ENCODE measurements around the gene ZNF594.
"Not testable (repeated sequence)": the region's sequence is repeated elsewhere in the genome, so short reads cannot be mapped to it uniquely, and the experiment has no call there.

The ZNF594 gene

DNA sequence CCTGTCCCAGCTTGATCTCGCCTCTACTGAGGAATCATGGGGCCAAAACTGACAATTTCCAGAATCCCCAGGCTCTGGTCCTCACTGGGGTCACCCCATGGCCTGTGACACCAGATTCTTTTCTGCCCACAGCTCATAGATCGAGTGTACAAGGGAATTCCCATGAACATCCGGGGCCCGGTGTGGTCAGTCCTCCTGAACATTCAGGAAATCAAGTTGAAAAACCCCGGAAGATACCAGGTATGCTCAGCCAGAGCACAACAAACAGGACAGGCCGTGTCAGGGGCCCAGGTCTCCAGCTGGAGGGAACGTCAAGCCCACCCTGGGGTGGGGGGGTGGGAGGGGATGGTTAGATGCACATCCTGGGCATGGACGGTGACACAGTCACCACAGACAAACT lies 58.4 kb downstream of the ZNF594 start:
- Histone ChIP-seq H3K4me1 (ENCODE audit: control insufficient read depth, insufficient read depth, low read length) (no peaks in the 10 kb centered on the region), H3K27me3 (ENCODE audit: control insufficient read depth, insufficient read depth, low read length) (no peaks in the 10 kb centered on the region), H3K36me3 (ENCODE audit: insufficient read depth, low read length) (no peaks in the 10 kb centered on the region), H3K9ac (ENCODE audit: low read depth, low read length) (no peak overlapping the region), H3K4me2 (ENCODE audit: low read length) (no peak overlapping the region), H3K9me3 (replicated peaks; ENCODE audit: low read length) (no peaks in the 10 kb centered on the region), H3K4me3 (ENCODE audit: low read length) (no peak overlapping the region)

DNA sequence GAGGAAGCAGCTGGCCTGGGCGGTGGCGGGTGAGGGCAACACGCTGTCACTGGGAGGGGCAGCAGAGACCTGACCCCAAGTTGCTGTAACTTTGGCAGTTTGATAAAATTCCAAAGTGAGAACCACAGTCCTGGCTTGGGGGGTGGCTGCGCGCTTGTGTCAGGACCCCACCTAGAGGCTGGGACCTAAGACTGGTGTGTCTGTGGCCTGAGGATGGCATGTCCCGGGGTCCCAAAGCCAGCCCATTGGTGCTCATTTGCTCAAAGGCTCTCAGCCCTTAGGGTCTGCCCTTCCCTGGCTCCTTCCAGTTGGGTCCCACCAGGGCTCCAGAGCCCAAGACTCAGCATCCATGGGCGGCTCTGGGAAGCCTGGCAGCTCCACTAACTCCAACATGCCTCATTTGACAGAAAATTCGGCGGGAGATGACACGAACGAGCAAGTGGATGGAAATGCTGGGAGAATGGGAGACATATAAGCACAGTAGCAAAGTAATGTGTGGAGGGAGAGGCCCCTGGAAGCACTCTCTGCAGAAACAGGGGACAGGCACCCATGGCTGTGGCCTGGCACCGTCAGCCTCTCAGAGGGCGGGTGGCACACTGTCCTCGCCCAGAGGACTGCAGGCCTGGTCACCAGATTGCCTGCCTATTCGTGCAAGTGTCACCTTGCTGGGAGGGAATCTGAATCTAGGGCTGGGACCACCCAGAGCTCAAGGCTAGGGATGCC lies 59.0 kb downstream of the ZNF594 start:
- not testable (repeated sequence) for H3K4me3 ChIP-seq (ENCODE audit: low read length); H3K27me3 ChIP-seq (ENCODE audit: control insufficient read depth, insufficient read depth, low read length); H3K9ac ChIP-seq (ENCODE audit: low read depth, low read length); H3K4me2 ChIP-seq (ENCODE audit: low read length); H3K9me3 ChIP-seq (replicated peaks; ENCODE audit: low read length); H3K4me1 ChIP-seq (ENCODE audit: control insufficient read depth, insufficient read depth, low read length); H3K36me3 ChIP-seq (ENCODE audit: insufficient read depth, low read length)

DNA sequence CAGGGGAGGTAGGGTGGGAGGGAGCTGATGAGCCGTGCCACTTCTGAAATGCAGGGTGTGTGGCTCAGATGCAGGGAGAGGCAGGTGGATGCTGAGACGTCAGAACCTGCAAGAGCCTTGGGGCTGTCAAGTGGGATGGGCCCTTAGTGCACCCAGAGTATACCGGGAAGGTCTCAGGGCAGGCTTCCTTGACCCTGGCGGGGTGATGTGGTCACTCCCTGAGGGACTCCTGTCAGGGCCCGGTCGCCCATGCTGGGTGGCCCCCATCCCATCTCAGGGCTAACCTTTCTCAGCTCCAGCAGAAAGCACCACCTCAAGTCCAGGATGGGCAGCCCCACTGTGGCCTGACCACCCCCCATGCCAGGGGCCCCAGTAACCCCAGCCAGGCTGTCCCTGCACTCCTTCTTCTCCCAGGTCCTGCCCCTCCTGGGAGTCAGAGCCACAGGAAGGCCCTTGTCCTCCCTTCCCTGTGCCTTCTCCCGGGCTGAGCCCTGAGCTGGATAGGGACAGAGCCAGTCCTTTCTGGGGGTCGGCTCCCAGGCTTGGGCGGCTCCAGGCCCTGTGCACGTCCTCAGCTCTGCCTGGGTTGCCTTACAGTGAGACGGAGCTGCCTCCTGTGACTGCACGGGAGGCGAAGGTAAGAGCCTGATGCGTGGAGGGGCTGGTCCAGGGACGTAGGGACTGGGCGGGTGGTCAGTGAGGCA lies 59.7 kb downstream of the ZNF594 start:
- not testable (repeated sequence) for H3K4me3 ChIP-seq (ENCODE audit: low read length); H3K4me1 ChIP-seq (ENCODE audit: control insufficient read depth, insufficient read depth, low read length); H3K9ac ChIP-seq (ENCODE audit: low read depth, low read length); H3K9me3 ChIP-seq (replicated peaks; ENCODE audit: low read length); H3K27me3 ChIP-seq (ENCODE audit: control insufficient read depth, insufficient read depth, low read length); H3K36me3 ChIP-seq (ENCODE audit: insufficient read depth, low read length); H3K4me2 ChIP-seq (ENCODE audit: low read length)

DNA sequence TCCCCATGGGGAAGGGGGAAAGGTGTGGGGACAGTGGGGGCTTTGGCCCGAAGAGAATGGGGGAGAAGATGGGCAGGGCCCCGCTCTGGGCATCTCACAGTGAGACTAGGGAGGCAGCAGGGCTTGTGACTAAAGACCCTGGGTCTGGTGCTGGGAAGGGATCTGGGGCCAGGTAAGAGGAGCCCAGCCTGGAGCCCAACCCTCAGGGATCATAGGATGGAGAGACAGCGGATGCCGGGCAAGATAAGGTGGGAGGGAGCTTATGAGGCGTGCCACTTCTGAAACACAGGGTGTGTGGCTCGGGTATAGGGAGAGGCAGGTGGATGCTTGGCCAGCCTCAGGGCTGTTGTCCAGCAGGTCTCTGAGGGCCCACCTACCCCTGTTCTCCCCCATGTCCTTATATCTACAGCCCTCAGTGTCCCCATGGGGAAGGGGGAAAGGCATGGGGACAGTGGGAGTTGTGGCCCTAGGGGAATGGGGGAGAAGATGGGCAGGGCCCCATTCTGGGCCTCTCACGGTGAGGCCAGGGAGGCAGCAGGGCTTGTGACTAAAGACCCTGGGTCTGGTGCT lies 60.4 kb downstream of the ZNF594 start:
- Histone ChIP-seq H3K36me3 (ENCODE audit: insufficient read depth, low read length) (no peaks in the 10 kb centered on the region), H3K9me3 (replicated peaks; ENCODE audit: low read length) (no peaks in the 10 kb centered on the region), H3K4me2 (ENCODE audit: low read length) (no peak overlapping the region), H3K4me1 (ENCODE audit: control insufficient read depth, insufficient read depth, low read length) (no peaks in the 10 kb centered on the region), H3K9ac (ENCODE audit: low read depth, low read length) (no peak overlapping the region), H3K4me3 (ENCODE audit: low read length) (no peak overlapping the region), H3K27me3 (ENCODE audit: control insufficient read depth, insufficient read depth, low read length) (peaks cover 2% of the 10 kb centered on the region)

DNA sequence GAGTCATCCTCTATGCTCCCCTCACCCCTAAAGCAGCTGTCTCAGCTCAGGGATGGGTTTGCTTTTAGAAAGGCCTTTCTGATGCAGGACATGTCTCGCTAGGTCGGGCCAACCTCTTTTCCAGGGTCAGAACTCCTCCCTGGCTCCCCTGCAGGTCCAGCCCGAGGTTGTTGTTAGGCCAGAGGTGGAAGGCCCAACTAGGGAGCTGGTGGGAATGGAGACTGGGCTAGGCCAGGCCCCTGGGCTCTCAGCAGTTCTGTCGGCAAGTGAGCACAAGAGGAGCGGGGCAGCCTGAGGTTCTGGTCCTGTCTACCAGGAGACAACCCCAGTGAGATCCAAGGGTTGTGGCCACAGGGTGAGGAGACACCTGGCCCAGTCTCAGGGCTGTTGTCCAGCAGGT lies 61.0 kb downstream of the ZNF594 start:
- H3K27me3 ChIP-seq (ENCODE audit: control insufficient read depth, insufficient read depth, low read length); H3K4me1 ChIP-seq (ENCODE audit: control insufficient read depth, insufficient read depth, low read length); H3K9ac ChIP-seq (ENCODE audit: low read depth, low read length); H3K4me3 ChIP-seq (ENCODE audit: low read length); H3K9me3 ChIP-seq (replicated peaks; ENCODE audit: low read length); H3K4me2 ChIP-seq (ENCODE audit: low read length); H3K36me3 ChIP-seq (ENCODE audit: insufficient read depth, low read length): not testable (repeated sequence)

DNA sequence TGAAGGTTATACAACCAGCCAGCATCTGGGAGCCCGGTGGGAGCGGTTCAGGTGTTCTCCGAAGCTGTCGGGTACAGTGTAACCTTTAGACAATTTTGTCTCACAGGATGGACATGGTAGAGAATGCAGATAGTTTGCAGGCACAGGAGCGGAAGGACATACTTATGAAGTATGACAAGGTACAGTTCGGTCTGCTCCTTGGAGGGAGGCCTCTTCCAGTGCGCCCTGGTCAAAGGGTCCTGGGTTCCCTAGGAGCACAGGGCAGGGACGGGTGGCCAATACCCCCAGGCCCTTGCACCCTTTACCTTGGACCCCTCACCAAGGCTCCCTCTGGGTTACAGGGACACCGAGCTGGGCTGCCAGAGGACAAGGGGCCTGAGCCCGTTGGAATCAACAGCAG lies 61.4 kb downstream of the ZNF594 start:
- not testable (repeated sequence) for H3K4me1 ChIP-seq (ENCODE audit: control insufficient read depth, insufficient read depth, low read length); H3K4me3 ChIP-seq (ENCODE audit: low read length); H3K4me2 ChIP-seq (ENCODE audit: low read length); H3K36me3 ChIP-seq (ENCODE audit: insufficient read depth, low read length); H3K9me3 ChIP-seq (replicated peaks; ENCODE audit: low read length); H3K9ac ChIP-seq (ENCODE audit: low read depth, low read length); H3K27me3 ChIP-seq (ENCODE audit: control insufficient read depth, insufficient read depth, low read length)

DNA sequence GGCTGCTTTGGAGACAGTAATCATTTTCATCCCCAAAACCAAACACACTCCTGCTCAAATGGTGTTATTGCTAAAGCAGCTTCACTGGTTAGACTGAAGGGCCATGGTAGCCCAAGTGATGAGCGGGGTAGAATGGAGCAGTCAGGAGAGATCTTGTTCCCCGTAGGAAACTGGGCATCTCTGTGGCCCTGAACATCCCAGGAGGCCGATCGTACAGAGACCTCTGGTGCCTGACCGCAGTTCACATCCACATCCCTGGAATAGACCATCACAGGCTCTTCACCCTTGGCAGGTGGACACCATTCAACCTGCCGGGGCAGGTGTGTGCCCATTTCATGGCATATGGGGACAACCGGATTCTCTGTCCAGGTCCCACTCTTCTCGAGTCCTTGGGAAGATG lies 61.9 kb downstream of the ZNF594 start:
- H3K27me3 ChIP-seq (ENCODE audit: control insufficient read depth, insufficient read depth, low read length); H3K4me2 ChIP-seq (ENCODE audit: low read length); H3K4me1 ChIP-seq (ENCODE audit: control insufficient read depth, insufficient read depth, low read length); H3K4me3 ChIP-seq (ENCODE audit: low read length); H3K9me3 ChIP-seq (replicated peaks; ENCODE audit: low read length); H3K36me3 ChIP-seq (ENCODE audit: insufficient read depth, low read length); H3K9ac ChIP-seq (ENCODE audit: low read depth, low read length): not testable (repeated sequence)
